DOHH2 (cell line): ENCODE results near the gene HEXA.

Experiments
- EZH2phosphoT487 ChIP-seq: fragments of 200-600 bp; sonication (generic); IDR thresholded peaks from 2 replicates; pipeline ENCODE4 v1.6.1; 2017; ENCODE audit warnings: borderline replicate concordance, mild to moderate bottlenecking, antibody characterized with exemption, low read length, moderate library complexity, mixed read lengths
- TF ChIP-seq, protein P1 (sequence below): fragments of 200-600 bp; sonication (generic); IDR thresholded peaks from one replicate; pipeline ENCODE4 v1.5.1; 2014; ENCODE audit warnings: antibody characterized with exemption, mild to moderate bottlenecking, low read depth, low read length; ENCODE audit not compliant: poor library complexity, severe bottlenecking

- TF ChIP-seq, protein P1, sequence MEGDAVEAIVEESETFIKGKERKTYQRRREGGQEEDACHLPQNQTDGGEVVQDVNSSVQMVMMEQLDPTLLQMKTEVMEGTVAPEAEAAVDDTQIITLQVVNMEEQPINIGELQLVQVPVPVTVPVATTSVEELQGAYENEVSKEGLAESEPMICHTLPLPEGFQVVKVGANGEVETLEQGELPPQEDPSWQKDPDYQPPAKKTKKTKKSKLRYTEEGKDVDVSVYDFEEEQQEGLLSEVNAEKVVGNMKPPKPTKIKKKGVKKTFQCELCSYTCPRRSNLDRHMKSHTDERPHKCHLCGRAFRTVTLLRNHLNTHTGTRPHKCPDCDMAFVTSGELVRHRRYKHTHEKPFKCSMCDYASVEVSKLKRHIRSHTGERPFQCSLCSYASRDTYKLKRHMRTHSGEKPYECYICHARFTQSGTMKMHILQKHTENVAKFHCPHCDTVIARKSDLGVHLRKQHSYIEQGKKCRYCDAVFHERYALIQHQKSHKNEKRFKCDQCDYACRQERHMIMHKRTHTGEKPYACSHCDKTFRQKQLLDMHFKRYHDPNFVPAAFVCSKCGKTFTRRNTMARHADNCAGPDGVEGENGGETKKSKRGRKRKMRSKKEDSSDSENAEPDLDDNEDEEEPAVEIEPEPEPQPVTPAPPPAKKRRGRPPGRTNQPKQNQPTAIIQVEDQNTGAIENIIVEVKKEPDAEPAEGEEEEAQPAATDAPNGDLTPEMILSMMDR, result no peak
- TF ChIP-seq EZH2phosphoT487, result no peak
Measured at GRCh38 chr15:72331021-72331420, 44.8 kb downstream of the HEXA start.
